GM12892 (cell line): Measurements from ENCODE around the gene DPP3.

Experiments
- DNase-seq: peaks from one replicate; pipeline ENCODE4 v3.0.0; 2011; ENCODE audit not compliant: insufficient read length
- FAIRE-seq: peaks from 2 replicates; lab custom pipeline; 2011; peaks lifted over from hg19 to GRCh38; lab: Jason Lieb, UNC
- POLR2A ChIP-seq: IDR thresholded peaks from 2 replicates; pipeline ENCODE4 v1.6.1; 2011; ENCODE audit warnings: low read depth, low read length, control low read depth
- POLR2AphosphoS5 ChIP-seq: IDR thresholded peaks from 2 replicates; pipeline ENCODE4 v1.6.1; 2011; ENCODE audit warnings: low read depth, low read length, control low read depth
- TAF1 ChIP-seq: IDR thresholded peaks from 2 replicates; pipeline ENCODE4 v1.6.1; 2011; ENCODE audit warnings: low read depth, mild to moderate bottlenecking, control low read depth, low read length, borderline replicate concordance

The DPP3 gene

GRCh38 chr11:66476173-66476840 lies 3.9 kb upstream of the DPP3 start:
- no peak for DNase-seq
- TF ChIP-seq TAF1 (no peak), POLR2AphosphoS5 (no peak), POLR2A (no peak)
- FAIRE-seq = no peak

- TF ChIP-seq TAF1 (no peak), POLR2AphosphoS5 (no peak), POLR2A (no peak)
- FAIRE-seq = no peak
Observed at GRCh38 chr11:66476841-66477251, 3.4 kb upstream of the DPP3 start.

GRCh38 chr11:66477263-66478201 lies 2.7 kb upstream of the DPP3 start:
- no peak for TF ChIP-seq POLR2A
- no peak for TF ChIP-seq POLR2AphosphoS5
- no peak for TF ChIP-seq TAF1
- DNase-seq (no peak), FAIRE-seq (no peak)

More at GRCh38 chr11:66476841-66477251, 3.4 kb upstream of the DPP3 start:
- no peak for DNase-seq

DNA sequence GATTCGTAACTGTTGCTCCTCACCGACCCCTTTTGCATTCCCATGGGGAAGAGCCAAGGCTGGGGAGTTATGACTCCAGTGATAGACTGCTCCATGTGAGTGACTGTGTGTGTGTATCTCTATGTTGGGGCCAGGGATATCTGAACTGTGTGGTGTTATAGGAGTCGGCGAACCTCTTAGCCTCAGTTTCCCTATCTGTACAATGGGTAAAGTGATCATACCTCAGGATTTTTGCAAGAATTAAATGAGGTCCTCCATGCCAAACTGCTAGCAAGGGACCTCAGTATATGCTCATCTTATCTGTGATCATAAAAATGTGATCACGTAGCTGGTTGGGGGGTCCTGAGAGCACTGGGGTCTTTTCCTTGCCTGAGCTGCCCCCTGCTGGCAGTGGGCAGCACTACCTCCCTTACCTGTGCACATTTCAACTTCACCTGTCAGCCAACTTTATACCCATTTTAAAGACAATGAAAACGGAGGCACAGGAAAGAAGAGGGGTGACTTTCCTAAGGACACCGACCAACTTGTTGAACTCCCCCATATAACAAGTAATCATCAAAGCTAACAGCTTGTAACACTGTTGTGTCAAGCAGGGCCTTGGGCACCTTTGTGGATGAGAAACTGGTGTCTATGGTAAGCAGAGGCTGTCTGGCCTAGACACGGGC lies 1.4 kb upstream of the DPP3 start:
- FAIRE-seq (no peak), DNase-seq (peak; percentile 61)
- TF ChIP-seq POLR2AphosphoS5 (no peak), TAF1 (no peak), POLR2A (no peak)

GRCh38 chr11:66479394-66480116 lies 679 bp upstream of the DPP3 start:
- no peak for TF ChIP-seq POLR2A
- no peak for TF ChIP-seq POLR2AphosphoS5
- TF ChIP-seq TAF1 = no peak
- no peak for DNase-seq
- no peak for FAIRE-seq

DNA sequence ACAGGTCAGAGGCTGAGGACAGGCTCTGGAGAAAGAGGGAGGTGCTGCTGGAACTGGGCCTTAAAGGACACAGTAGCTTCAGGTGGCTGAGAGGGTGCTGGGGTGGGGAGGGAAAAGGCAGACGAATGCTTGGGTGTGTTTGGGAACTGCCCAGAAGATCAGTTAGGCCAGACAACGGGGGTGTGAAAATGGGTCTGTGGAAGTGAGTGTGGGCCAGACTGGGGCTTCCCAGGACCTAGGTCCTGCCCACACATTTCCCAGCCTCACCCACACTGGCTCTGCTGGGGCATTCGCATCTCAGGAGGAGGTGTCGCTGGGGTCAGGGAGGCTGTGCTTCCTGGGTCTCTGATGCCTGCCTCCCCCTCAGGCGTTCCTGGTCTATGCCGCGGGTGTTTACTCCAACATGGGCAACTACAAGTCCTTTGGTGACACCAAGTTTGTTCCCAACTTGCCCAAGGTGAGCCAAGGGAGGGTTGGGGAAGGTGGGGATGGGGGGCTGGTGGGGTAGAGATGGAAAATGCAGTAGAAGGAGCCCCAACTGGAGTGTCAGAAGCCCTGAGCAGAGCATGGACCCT lies 4.7 kb downstream of the DPP3 start:
- no peak for DNase-seq
- TF ChIP-seq POLR2A (no peak), POLR2AphosphoS5 (no peak), TAF1 (no peak)
- no peak for FAIRE-seq

DNA sequence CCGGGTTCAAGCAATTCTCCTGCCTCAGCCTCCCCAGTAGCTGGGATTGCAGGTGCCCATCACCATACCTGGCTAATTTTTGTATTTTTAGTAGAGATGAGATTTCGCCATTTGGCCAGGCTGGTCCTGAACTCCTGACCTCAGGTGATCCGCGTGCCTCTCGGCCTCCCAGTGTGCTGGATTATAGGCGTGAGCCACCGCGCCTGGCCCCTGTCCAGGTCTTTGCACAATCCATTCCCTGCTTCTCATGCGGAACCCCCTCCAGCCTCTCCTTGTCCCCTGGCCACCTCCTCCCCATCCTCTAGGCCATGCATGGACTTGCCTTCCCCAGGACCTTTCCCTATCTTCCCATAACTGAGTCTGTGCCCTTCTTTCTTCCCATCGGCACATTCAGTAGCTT lies 8.7 kb downstream of the DPP3 start:
- DNase-seq (no peak), FAIRE-seq (no peak)
- no peak for TF ChIP-seq POLR2A

- TF ChIP-seq POLR2A = no peak
- no peak for TF ChIP-seq POLR2AphosphoS5
- TF ChIP-seq TAF1 = no peak
- DNase-seq = no peak
- no peak for FAIRE-seq
Observed at GRCh38 chr11:66489636-66490035, 9.4 kb downstream of the DPP3 start.

- DNase-seq (no peak), FAIRE-seq (no peak)
- TF ChIP-seq TAF1 (no peak), POLR2AphosphoS5 (no peak), POLR2A (no peak)
Observed at GRCh38 chr11:66491315-66491935, 11.2 kb downstream of the DPP3 start.

GRCh38 chr11:66492161-66492865 lies 12.1 kb downstream of the DPP3 start:
- FAIRE-seq (no peak), DNase-seq (no peak)
- TF ChIP-seq POLR2AphosphoS5 = no peak
- no peak for TF ChIP-seq POLR2A
- TF ChIP-seq TAF1 = no peak
